ENCODE data around the gene MUC2.

Gene MUC2

GRCh38 chr11:1088927-1089737 is 14.5 kb downstream of the MUC2 start:
- no peak for DNase-seq

- no peak for DNase-seq
These were observed 15.3 kb downstream of the MUC2 start for GRCh38 chr11:1089738-1090599.

GRCh38 chr11:1090600-1091331 is 16.1 kb downstream of the MUC2 start:
- no peak for DNase-seq

GRCh38 chr11:1091332-1092083 is 16.8 kb downstream of the MUC2 start:
- no peak for DNase-seq

- no peak for DNase-seq
These were observed 17.5 kb downstream of the MUC2 start for GRCh38 chr11:1092145-1092670.

GRCh38 chr11:1092919-1093318 is 18.2 kb downstream of the MUC2 start:
- no peak for DNase-seq

- no peak for DNase-seq
These were observed 25.1 kb downstream of the MUC2 start for GRCh38 chr11:1099519-1100355.

GRCh38 chr11:1100417-1101245 is 26.0 kb downstream of the MUC2 start:
- DNase-seq: no peak

- no peak for DNase-seq
These were observed 26.8 kb downstream of the MUC2 start for GRCh38 chr11:1101318-1102089.

- no peak for DNase-seq
These were observed 27.7 kb downstream of the MUC2 start for GRCh38 chr11:1102221-1102971.

GRCh38 chr11:1102996-1103395 is 28.3 kb downstream of the MUC2 start:
- DNase-seq: no peak

GRCh38 chr11:1103401-1104360 is 29.0 kb downstream of the MUC2 start:
- no peak for DNase-seq

GRCh38 chr11:1104411-1105182 is 29.9 kb downstream of the MUC2 start:
- DNase-seq: no peak

GRCh38 chr11:1105183-1105565 is 30.5 kb downstream of the MUC2 start:
- no peak for DNase-seq

GRCh38 chr11:1106387-1106786 is 31.7 kb downstream of the MUC2 start:
- DNase-seq: no peak

GRCh38 chr11:1107316-1108245 is 32.9 kb downstream of the MUC2 start:
- DNase-seq: no peak

Measured in DMS79 (cell line).